T-helper 1 cell treated with Interleukin-12 subunit alpha and Interleukin-12 subunit beta and Interleukin-4 antibody, amounts not matched to agents 30 μg/mL and 1 μg/mL, for 36 hours (primary cell): ENCODE measurements around the gene ISL1.

Experiments used
- H3K27ac Mint-ChIP-seq: one replicate; pipeline ENCODE4 v1.8.0; 2021; ENCODE audit warnings: mild to moderate bottlenecking, mixed read lengths
- H3K27me3 Mint-ChIP-seq: one replicate; pipeline ENCODE4 v1.8.0; 2021; ENCODE audit warnings: low read depth, mixed read lengths
- H3K36me3 Mint-ChIP-seq: one replicate; pipeline ENCODE4 v1.8.0; 2021; ENCODE audit warnings: low read depth, mixed read lengths
- H3K4me1 Mint-ChIP-seq: one replicate; pipeline ENCODE4 v1.8.0; 2021; ENCODE audit warnings: low read depth, mixed read lengths
- H3K4me3 Mint-ChIP-seq: one replicate; pipeline ENCODE4 v1.8.0; 2021; ENCODE audit warnings: mild to moderate bottlenecking, moderate library complexity, mixed read lengths
- H3K9me3 Mint-ChIP-seq: one replicate; pipeline ENCODE4 v1.8.0; 2021; ENCODE audit warnings: mixed read lengths

Gene ISL1

DNA sequence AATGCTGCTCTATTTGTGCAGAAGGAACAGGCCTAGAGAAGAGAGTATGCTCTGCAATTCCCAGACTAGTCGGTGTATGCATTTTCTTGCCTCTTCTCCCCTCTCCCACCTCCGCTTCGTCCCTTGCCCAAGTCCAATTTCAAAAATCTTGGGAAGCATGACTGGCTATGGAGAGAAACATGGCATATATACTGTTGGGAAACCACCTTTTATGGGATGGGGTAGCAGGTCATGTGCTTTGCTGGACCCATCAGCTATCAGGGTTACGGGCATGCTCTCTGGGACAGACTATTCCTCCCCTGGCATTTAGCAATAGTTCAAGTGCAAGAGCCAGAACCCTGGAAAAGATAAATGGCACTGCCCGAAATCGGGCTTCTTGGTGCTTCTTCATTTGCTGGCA lies 12.0 kb downstream of the ISL1 start:
- Mint-ChIP-seq H3K36me3 (no peaks in the 10 kb centered on the region), H3K27ac (no peak overlapping the region)

DNA sequence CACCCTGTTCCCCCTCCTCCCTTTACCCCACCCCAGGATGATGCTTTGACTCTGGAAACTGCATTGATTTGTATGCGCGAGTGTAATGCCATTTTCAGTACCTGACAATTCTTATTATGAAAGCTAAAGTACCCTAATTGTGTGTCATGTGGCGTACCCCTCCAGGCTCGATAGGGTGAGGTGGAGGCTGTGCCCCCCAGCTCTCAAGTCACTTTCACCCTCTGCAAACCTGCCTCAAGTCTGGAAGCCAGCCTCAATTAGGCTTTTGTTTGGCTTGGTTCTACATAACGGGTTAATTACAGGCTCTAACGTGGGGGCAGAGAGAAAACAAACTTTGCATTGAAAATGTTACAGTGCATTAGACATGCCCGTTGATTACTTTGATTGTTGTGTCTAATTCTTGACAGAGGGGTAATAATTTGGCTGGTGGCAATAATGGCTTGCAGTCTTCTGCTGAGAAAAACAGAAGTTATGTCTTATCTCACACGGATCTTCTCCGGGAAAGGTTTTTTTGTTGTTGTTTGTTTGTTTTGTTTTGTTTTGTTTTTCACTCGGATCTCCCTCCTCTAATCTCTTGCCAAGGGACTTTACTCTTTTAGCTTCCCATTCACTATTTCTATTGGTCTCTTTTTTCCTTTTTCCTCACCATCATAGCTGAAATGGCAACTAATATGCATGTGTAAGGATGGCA lies 12.6 kb downstream of the ISL1 start:
- Mint-ChIP-seq H3K4me1 (no peaks in the 10 kb centered on the region), H3K9me3 (no peaks in the 10 kb centered on the region), H3K27me3 (peaks cover 81% of the 10 kb centered on the region), H3K36me3 (no peaks in the 10 kb centered on the region), H3K4me3 (no peak overlapping the region), H3K27ac (no peak overlapping the region)

More for the DNA sequence above, 12.0 kb downstream of the ISL1 start:
- Mint-ChIP-seq H3K27me3 (peaks cover 85% of the 10 kb centered on the region), H3K4me1 (no peaks in the 10 kb centered on the region), H3K9me3 (no peaks in the 10 kb centered on the region), H3K4me3 (no peak overlapping the region)

DNA sequence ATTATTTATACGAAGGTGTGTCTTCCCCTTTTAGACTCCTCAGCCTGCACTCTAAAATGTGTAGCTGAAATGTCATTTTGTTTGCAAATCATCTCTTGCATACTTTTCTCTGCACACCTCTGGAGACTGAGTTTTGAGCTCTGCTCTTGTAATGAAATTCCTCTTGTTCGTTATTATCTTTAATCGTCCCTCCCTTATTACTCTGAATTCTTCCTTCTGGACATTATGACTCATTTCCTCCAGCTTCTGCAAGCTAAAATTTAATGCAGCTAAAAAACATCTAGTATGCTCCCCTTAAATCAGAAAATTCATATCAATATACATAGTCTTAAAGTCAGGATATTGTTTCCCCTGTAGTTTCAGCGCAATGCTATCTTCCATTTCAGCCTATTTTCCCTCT lies 13.5 kb downstream of the ISL1 start:
- Mint-ChIP-seq H3K27me3 (peaks cover 73% of the 10 kb centered on the region), H3K4me3 (no peak overlapping the region), H3K4me1 (no peaks in the 10 kb centered on the region), H3K9me3 (no peaks in the 10 kb centered on the region), H3K36me3 (no peaks in the 10 kb centered on the region), H3K27ac (no peak overlapping the region)

DNA sequence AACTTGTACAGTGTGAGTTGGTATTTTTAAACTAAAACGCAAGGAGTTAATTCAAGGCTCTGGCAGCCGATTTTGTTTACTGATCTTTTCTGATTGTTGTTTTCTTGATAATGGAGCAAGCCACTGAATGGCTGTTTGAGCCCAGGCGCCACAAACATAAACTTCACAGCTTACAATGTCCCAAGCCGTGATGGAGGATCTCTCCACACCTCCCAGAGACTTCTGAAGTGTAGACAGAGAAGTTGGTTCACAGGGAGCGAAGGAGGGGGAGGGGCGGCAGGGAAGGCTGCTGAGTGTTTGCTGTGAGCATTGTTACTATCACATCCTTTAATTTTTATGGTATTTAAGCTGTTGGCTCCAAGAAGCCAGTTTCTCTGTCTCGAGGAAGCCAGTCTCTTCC lies 14.7 kb downstream of the ISL1 start:
- Mint-ChIP-seq H3K27me3 (peaks cover 62% of the 10 kb centered on the region), H3K27ac (no peak overlapping the region), H3K9me3 (no peaks in the 10 kb centered on the region), H3K4me1 (no peaks in the 10 kb centered on the region), H3K4me3 (no peak overlapping the region), H3K36me3 (no peaks in the 10 kb centered on the region)

DNA sequence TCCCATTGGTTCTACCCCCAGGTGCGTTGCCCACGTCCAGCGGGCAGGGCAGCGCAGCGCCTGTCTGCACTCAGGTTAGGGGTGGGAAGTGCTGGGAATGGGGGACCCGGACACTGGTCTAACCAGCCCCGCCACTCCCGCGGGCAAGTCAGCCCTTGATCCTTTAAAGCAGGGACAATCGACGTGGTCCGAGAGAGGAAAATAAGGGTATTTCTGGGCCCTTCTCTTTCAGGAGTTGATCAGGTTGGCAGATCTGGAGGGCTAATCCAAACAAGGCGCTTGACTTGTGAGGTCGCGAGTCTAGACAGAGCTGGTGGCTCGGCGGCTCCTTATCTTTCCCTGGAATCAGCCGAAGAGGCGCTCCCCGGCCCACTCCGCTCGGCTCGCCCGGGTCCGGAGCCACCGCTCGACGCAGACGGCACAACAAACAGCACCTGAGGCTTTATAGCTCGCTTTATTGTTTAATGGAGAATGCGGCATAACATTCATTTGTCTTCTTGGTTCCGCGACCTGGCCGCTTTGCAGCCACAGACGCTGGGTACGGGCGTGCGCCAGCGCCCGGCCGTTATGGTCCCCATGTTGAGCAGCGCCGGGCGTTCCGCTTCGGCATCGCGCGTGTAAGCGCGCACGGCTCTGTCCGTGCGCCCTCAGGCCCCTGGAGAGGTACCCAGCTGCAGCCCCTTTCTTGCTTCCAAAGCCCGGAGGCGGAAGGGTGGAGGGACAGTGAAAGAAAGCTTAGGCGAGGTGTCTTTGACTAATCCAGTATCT lies 15.8 kb downstream of the ISL1 start:
- Mint-ChIP-seq H3K4me1 (no peaks in the 10 kb centered on the region), H3K27me3 (peaks cover 58% of the 10 kb centered on the region), H3K4me3 (no peak overlapping the region), H3K9me3 (no peaks in the 10 kb centered on the region), H3K36me3 (no peaks in the 10 kb centered on the region), H3K27ac (no peak overlapping the region)

DNA sequence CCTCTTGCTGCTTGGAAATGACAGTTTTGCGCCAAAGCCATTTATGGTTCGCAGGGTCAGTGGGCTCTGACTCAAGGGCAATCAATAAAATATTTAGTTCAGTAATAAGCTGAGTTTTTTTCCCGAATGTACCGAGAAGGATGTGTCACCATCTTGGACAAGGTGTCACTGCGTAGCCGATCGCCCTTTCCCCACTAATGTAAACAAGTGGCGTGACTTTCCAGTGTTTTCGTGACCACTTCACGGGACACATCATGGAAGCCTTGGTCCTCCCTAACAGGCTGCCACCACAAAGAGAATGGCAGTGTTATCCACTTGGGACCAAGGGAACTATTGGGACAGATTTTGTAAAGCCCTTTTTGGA lies 16.4 kb downstream of the ISL1 start:
- H3K9me3 Mint-ChIP-seq: no peaks in the 10 kb centered on the region
- peaks cover 55% of the 10 kb centered on the region for H3K27me3 Mint-ChIP-seq
- H3K36me3 Mint-ChIP-seq: no peaks in the 10 kb centered on the region
- no peak overlapping the region for H3K27ac Mint-ChIP-seq
- no peak overlapping the region for H3K4me3 Mint-ChIP-seq
- H3K4me1 Mint-ChIP-seq: no peaks in the 10 kb centered on the region

DNA sequence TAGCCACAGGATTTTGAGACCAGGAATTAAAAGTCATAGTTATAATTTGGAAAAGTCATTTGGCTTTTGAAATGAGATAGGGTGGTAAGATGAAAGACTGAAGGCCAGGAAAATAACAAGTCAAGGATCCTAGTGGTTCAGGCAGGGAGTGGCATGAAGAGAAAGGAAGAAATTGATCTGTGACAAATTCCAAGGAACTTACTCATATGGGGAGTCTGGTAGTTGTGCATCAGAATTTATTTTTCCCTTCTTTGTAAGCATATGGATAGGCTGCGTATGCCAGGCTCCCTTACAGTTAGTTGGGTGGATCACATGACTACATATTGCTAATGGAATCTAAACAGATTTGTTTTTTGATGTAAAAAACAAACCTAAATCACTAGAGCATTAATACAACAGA lies 21.0 kb downstream of the ISL1 start:
- no peaks in the 10 kb centered on the region for H3K9me3 Mint-ChIP-seq

DNA sequence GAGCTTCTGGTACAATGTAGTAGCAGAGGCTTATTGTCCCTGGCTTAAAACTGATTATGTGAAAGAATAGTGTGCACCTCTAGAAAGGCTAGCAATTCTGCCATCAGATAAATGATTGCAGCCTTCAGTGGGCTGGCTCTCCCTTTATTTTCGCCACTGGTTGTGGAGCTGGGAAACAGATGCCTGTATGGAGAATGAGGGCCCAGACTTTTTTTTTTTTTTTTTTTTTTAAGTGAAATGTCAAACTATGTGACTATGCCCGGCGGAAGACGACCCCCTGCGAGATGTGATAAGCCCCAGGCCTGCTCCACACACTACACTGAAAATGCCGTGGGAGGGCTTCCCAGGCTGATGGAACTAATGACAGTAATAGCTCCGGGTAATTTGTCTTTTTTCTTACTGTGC lies 28.7 kb downstream of the ISL1 start:
- Mint-ChIP-seq H3K27me3 (peaks cover 4% of the 10 kb centered on the region), H3K27ac (no peak overlapping the region), H3K9me3 (no peaks in the 10 kb centered on the region), H3K4me1 (no peaks in the 10 kb centered on the region), H3K36me3 (no peaks in the 10 kb centered on the region), H3K4me3 (no peak overlapping the region)

More for the DNA sequence above, 21.0 kb downstream of the ISL1 start:
- no peaks in the 10 kb centered on the region for H3K36me3 Mint-ChIP-seq
- H3K4me1 Mint-ChIP-seq: no peaks in the 10 kb centered on the region
- H3K27ac Mint-ChIP-seq: no peak overlapping the region
- no peak overlapping the region for H3K4me3 Mint-ChIP-seq
- H3K27me3 Mint-ChIP-seq: peaks cover 12% of the 10 kb centered on the region

DNA sequence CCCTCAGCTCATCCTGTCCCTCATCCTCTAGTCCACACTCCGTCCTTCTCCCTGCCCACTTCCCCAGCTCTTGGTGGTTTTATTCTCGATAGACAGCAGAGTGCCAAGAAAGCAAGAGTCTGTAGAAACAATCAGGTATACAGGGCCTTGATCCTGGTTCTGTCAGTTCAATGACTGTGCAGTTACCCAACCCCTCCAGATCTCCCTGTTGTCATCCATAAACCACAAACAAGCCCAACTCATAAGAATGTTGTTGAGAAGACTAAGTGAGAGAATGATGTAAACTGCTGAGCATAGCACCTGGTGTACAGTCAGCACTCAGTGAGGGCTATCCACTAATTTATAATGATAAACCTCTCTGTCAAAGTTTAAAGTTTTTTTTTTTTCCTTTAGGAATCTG lies 31.3 kb downstream of the ISL1 start:
- Mint-ChIP-seq H3K4me1 (no peaks in the 10 kb centered on the region), H3K27me3 (peaks cover 4% of the 10 kb centered on the region), H3K4me3 (no peak overlapping the region), H3K36me3 (no peaks in the 10 kb centered on the region), H3K9me3 (no peaks in the 10 kb centered on the region), H3K27ac (no peak overlapping the region)

DNA sequence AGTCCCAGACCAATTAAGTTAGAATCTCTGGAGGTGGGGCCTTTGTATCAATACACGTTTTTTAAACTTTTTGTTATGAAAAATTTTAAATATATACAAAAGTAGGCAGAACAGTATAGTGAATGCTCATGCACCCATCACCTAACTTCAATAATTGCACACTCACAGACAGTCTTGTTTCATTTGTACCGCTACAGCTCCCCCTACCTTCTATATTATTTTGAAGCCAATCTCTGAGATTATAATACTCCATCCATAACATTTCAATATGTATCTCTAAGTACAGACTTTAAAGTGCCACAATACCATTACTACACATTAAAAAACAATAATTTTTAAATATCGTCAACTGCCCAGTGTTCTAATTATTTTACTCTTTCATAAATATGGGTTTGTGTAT lies 32.9 kb downstream of the ISL1 start:
- no peak overlapping the region for H3K4me3 Mint-ChIP-seq
- H3K27me3 Mint-ChIP-seq: no peaks in the 10 kb centered on the region

DNA sequence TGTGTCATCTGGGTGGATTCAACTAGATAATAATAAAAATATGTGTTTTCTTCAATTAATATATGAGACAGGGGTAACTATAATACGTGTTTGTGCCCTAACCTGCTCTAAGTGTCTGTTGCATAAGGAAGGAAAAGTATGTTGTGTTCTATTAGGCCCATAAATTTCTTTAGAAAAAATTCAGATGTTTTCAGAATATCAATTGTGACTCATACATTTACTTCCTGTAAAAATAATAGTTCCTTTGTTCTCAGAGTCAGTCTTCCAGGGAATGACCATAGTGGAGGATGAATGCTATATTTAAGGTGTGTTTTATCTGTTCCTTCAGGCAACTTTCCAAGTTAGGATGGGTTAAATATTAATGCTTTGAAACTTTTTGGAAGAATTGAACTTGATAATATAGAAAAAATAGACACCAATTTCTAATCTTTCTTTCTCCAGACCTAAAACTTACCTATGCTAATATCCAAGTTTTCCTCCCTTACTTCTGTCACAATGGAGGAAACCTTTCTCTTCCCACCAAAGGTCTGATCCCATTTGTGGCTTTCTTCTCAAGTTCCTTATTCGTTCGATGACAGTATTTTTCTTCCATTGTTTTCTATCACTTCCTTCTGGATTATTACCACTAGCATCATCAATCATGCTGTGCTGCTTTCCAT lies 49.9 kb downstream of the ISL1 start:
- no peaks in the 10 kb centered on the region for H3K36me3 Mint-ChIP-seq
- no peaks in the 10 kb centered on the region for H3K4me1 Mint-ChIP-seq
- H3K27me3 Mint-ChIP-seq: no peaks in the 10 kb centered on the region
- H3K4me3 Mint-ChIP-seq: no peak overlapping the region
- H3K27ac Mint-ChIP-seq: no peak overlapping the region
- no peaks in the 10 kb centered on the region for H3K9me3 Mint-ChIP-seq

More for the DNA sequence above, 32.9 kb downstream of the ISL1 start:
- H3K9me3 Mint-ChIP-seq: no peaks in the 10 kb centered on the region
- H3K4me1 Mint-ChIP-seq: no peaks in the 10 kb centered on the region
- H3K36me3 Mint-ChIP-seq: no peaks in the 10 kb centered on the region
- no peak overlapping the region for H3K27ac Mint-ChIP-seq

DNA sequence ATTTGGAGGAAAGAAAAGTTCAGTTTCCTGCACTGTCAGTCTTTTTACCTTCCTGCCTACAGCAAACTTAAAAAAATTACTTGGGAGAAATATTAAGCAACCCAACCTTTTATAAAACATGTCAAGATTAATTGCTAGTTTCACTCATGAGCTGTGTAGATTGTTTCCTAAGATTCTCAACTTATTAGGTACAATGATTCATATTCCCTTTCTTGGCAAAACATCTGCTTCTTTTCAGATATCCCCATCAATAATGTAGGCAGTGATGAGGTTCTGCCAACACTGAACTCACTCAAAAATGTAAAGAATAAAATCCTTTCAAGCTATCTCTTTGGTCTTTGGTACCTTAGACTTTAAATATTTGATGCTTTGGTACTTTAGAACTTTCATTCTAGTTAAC lies 56.0 kb downstream of the ISL1 start:
- Mint-ChIP-seq H3K9me3 (peaks cover 4% of the 10 kb centered on the region), H3K27ac (no peak overlapping the region), H3K4me1 (no peaks in the 10 kb centered on the region), H3K4me3 (no peak overlapping the region), H3K36me3 (no peaks in the 10 kb centered on the region), H3K27me3 (no peaks in the 10 kb centered on the region)
